ENCODE data around the gene CHRNA1. TPM values are rescaled to one million over a fixed set of nuclear protein-coding genes. Genes with fewer than 3 reads are reported as not detected.

CHRNA1 gene
- total and polyA plus RNA-seq, 2 of the 13 experiments (the other 11 are each of a cell fraction or from before 2014, with no cell fraction given), result not detected

DNA sequence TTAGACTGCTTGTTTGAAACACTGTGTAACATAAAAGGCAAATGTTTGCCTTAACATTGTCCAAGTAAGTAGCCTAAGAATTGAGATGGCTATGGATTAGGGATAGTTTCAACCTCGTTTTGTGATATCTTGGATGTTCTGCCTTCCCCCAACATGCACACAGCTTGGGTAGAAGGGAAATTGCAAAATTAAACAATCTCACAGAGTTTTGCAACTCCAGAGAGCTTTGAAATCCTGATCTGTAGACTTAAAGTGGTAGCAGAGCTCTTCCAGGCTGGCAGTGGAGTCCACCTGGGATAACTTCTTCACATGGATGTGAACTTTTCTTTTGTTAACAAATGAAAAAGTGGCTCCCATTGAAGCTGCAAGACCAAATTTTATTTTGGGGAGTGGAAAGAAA, 59.6 kb downstream of the CHRNA1 start:
- ATAC-seq (no peak), DNase-seq (ENCODE audit: low spot score) (no peak), FAIRE-seq (no peak)
- Histone ChIP-seq H3K9me3 (ENCODE audit: low read length) (no peaks in the 10 kb centered on the region), H3K9ac (ENCODE audit: insufficient read depth, low read depth, low read length) (no peak overlapping the region), H3K4me3 (replicated peaks in 1 of 3; ENCODE audit: insufficient read depth in 1 of 3, low read depth in 2 of 3, low read length in 3 of 3) (no peak overlapping the region), H4K20me1 (ENCODE audit: insufficient read depth, low read length) (no peaks in the 10 kb centered on the region), H3K27me3 (ENCODE audit: control insufficient read depth in 1 of 2, insufficient read depth in 2 of 2, low read length in 2 of 2) (peaks cover 0 to 5% of the 10 kb centered on the region in 2 experiments; a peak in 1 of 5 replicates), H3K27ac (ENCODE audit: extremely low read length, insufficient read depth, low read length) (no peak overlapping the region), H3K4me2 (ENCODE audit: low read depth, low read length) (no peak overlapping the region), H3K79me2 (ENCODE audit: insufficient read depth, low read length) (no peaks in the 10 kb centered on the region), H3K36me3 (replicated peaks in 1 of 2; ENCODE audit: control insufficient read depth in 1 of 2, insufficient read depth in 2 of 2, low read length in 2 of 2) (no peaks in the 10 kb centered on the region), H2AFZ (ENCODE audit: low read length) (no peak overlapping the region), H3K4me1 (ENCODE audit: insufficient read depth, low read length) (no peaks in the 10 kb centered on the region)
- TF ChIP-seq SMAD9 (CRISPR knock-in tag; IDR thresholded peaks at IDR 0.05) (no peak), ZNF484 (CRISPR knock-in tag; IDR thresholded peaks at IDR 0.05; ENCODE audit: borderline replicate concordance, low read depth) (no peak)
- TF ChIP-seq, protein P1, sequence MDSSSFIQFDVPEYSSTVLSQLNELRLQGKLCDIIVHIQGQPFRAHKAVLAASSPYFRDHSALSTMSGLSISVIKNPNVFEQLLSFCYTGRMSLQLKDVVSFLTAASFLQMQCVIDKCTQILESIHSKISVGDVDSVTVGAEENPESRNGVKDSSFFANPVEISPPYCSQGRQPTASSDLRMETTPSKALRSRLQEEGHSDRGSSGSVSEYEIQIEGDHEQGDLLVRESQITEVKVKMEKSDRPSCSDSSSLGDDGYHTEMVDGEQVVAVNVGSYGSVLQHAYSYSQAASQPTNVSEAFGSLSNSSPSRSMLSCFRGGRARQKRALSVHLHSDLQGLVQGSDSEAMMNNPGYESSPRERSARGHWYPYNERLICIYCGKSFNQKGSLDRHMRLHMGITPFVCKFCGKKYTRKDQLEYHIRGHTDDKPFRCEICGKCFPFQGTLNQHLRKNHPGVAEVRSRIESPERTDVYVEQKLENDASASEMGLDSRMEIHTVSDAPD (CRISPR knock-in tag; IDR thresholded peaks at IDR 0.05), result no peak
- WGBS (ENCODE audit: low lambda C conversion rate), result 0% methylated on average over 1 of the region's 1 CpG
- intact Hi-C loops (cut with micrococcal nuclease; ENCODE audit: unreplicated experiment) (loop anchor here (5.0 kb wide), 1 partner anchor 283 kb away; no protein-coding TSS in a partner anchor), in situ Hi-C loops (cut with HindIII; ENCODE audit: extremely low pct_ligation_motif_present, low pct_unique_long_range_greater_than_20kb) (no loop called here)
- POLR2A ChIA-PET, result no interaction called here
- CTCF ChIA-PET (ENCODE audit: low intra/inter-chr PET ratio, low total read pairs), result no interaction called here
- BruUV-seq (replicated peaks), result no TSS peak

DNA sequence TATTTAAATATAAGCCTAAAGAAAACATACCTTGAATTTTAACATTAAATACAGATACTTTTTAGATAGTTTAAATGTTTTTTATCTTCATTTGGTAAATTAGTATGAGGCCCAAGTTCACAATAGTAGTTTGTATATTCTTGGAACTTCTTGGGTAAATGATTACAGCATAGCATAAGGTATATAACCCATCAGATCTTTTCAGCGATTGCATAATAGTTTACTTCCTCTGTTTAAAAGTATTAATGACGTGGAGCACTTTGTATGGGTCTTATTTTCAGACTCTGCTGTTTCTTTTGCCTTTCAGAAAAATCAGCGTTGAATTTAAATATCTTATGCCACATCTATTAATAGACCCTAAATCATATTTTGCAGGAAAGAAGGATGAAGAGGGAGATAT, 60.2 kb downstream of the CHRNA1 start:
- no peak overlapping the region for H3K27ac ChIP-seq (ENCODE audit: extremely low read length, insufficient read depth, low read length)
- H3K9ac ChIP-seq (ENCODE audit: insufficient read depth, low read depth, low read length), result no peak overlapping the region
- ATAC-seq (no peak), FAIRE-seq (no peak), DNase-seq (ENCODE audit: low spot score) (no peak)
- no peaks in the 10 kb centered on the region for H3K9me3 ChIP-seq (ENCODE audit: low read length)
- H3K4me3 ChIP-seq (replicated peaks in 1 of 3; ENCODE audit: insufficient read depth in 1 of 3, low read depth in 2 of 3, low read length in 3 of 3), result no peak overlapping the region
- TF ChIP-seq ATF7 (IDR thresholded peaks at IDR 0.05) (0 out of 2 replicates have a peak, but pooled peaks have one; percentile 14), ATF7 (CRISPR knock-in tag; IDR thresholded peaks at IDR 0.05) (no peak), ZBTB1 (CRISPR knock-in tag; IDR thresholded peaks at IDR 0.05; ENCODE audit: borderline replicate concordance) (no peak), CEBPB (IDR thresholded peaks at IDR 0.05; ENCODE audit: borderline replicate concordance, low read depth, low read length) (peak; percentile 61; the same call in 1 of the 2 replicates)
- in situ Hi-C loops (cut with HindIII; ENCODE audit: extremely low pct_ligation_motif_present, low pct_unique_long_range_greater_than_20kb) (no loop called here), intact Hi-C loops (cut with micrococcal nuclease; ENCODE audit: unreplicated experiment) (loop anchor here (5.0 kb wide), 1 partner anchor 283 kb away; no protein-coding TSS in a partner anchor)
- CTCF ChIA-PET (ENCODE audit: low intra/inter-chr PET ratio, low total read pairs), result no interaction called here
- 10% methylated on average over 3 of the region's 3 CpGs for WGBS (ENCODE audit: low lambda C conversion rate)
- no peaks in the 10 kb centered on the region for H3K79me2 ChIP-seq (ENCODE audit: insufficient read depth, low read length)
- H4K20me1 ChIP-seq (ENCODE audit: insufficient read depth, low read length), result no peaks in the 10 kb centered on the region
- BruUV-seq (replicated peaks), result no TSS peak
- H3K4me2 ChIP-seq (ENCODE audit: low read depth, low read length), result no peak overlapping the region
- H3K27me3 ChIP-seq (ENCODE audit: control insufficient read depth in 1 of 2, insufficient read depth in 2 of 2, low read length in 2 of 2), result peaks cover 0 to 5% of the 10 kb centered on the region in 2 experiments; a peak in 1 of 5 replicates
- H3K4me1 ChIP-seq (ENCODE audit: insufficient read depth, low read length), result no peaks in the 10 kb centered on the region
- H2AFZ ChIP-seq (ENCODE audit: low read length), result no peak overlapping the region
- no peaks in the 10 kb centered on the region for H3K36me3 ChIP-seq (replicated peaks in 1 of 2; ENCODE audit: control insufficient read depth in 1 of 2, insufficient read depth in 2 of 2, low read length in 2 of 2)
- POLR2A ChIA-PET, result no interaction called here
